MM.1S (cell line): ENCODE results near the gene ATF5.

Experiments used
- DNase-seq: peaks from one replicate; pipeline ENCODE4 v3.0.0-alpha.2; 2015
- H2AFZ ChIP-seq: fragments of 300-600 bp; sonication (generic); 2 replicates; pipeline ENCODE4 v1.6.0; 2016; ENCODE audit warnings: antibody characterized with exemption, low read length
- H3F3A ChIP-seq: fragments of 300-600 bp; sonication (generic); 2 replicates; pipeline ENCODE4 v1.6.1; 2016; ENCODE audit warnings: mild to moderate bottlenecking, antibody characterized with exemption, low read length, moderate library complexity, mixed read lengths; ENCODE audit not compliant: insufficient read depth
- H3K27ac ChIP-seq: fragments of 300-600 bp; sonication (generic); 2 replicates; pipeline ENCODE4 v1.5.1; 2016; ENCODE audit warnings: mild to moderate bottlenecking, low read length
- H3K27me3 ChIP-seq: fragments of 300-600 bp; sonication (generic); replicated peaks from 2 replicates; pipeline ENCODE4 v1.6.0; 2016; ENCODE audit warnings: low read length; ENCODE audit not compliant: insufficient read depth
- H3K36me3 ChIP-seq: fragments of 300-600 bp; sonication (generic); replicated peaks from 2 replicates; pipeline ENCODE4 v1.6.1; 2016; ENCODE audit warnings: mild to moderate bottlenecking, low read length, mixed read lengths; ENCODE audit not compliant: insufficient read depth
- H3K4me1 ChIP-seq: fragments of 300-600 bp; sonication (generic); 2 replicates; pipeline ENCODE4 v1.6.1; 2016; ENCODE audit warnings: low read length, mixed read lengths
- H3K4me2 ChIP-seq: fragments of 300-600 bp; sonication (generic); 2 replicates; pipeline ENCODE4 v1.6.0; 2016; ENCODE audit warnings: low read depth, low read length
- H3K4me3 ChIP-seq: fragments of 300-600 bp; sonication (generic); 2 replicates; pipeline ENCODE4 v1.5.1; 2016; ENCODE audit warnings: low read length, mixed read lengths
- H3K79me2 ChIP-seq: fragments of 300-600 bp; sonication (generic); 2 replicates; pipeline ENCODE4 v1.6.1; 2016; ENCODE audit warnings: mixed run types, low read length, mixed read lengths
- H3K9ac ChIP-seq: fragments of 300-600 bp; sonication (generic); 2 replicates; pipeline ENCODE4 v1.6.1; 2016; ENCODE audit warnings: low read length, mixed read lengths
- H3K9me2 ChIP-seq: fragments of 300-600 bp; sonication (generic); replicated peaks from 2 replicates; pipeline ENCODE4 v1.6.1; 2016; ENCODE audit warnings: mild to moderate bottlenecking, low read length, mixed read lengths; ENCODE audit not compliant: insufficient read depth
- H3K9me3 ChIP-seq: fragments of 300-600 bp; sonication (generic); replicated peaks from 2 replicates; pipeline ENCODE4 v1.6.1; 2016; ENCODE audit warnings: mild to moderate bottlenecking, low read length, mixed read lengths; ENCODE audit not compliant: insufficient read depth
- H4K20me1 ChIP-seq: fragments of 300-600 bp; sonication (generic); 2 replicates; pipeline ENCODE4 v1.6.1; 2016; ENCODE audit warnings: mild to moderate bottlenecking, low read length, moderate library complexity, mixed read lengths; ENCODE audit not compliant: insufficient read depth
- EZH2 ChIP-seq: fragments of 300-600 bp; sonication (generic); optimal IDR thresholded peaks from 2 replicates; pipeline ENCODE3; 2017; ENCODE audit warnings: low read depth, mild to moderate bottlenecking, antibody characterized with exemption, low read length, mixed read lengths
- EZH2phosphoT487 ChIP-seq: fragments of 300-600 bp; sonication (generic); IDR thresholded peaks from 2 replicates; pipeline ENCODE4 v1.6.1; 2018; ENCODE audit warnings: antibody characterized with exemption, low read length
- TF ChIP-seq, protein P1 (sequence below): fragments of 300-600 bp; sonication (generic); IDR thresholded peaks from 2 replicates; pipeline ENCODE4 v1.5.1; 2016; ENCODE audit warnings: antibody characterized with exemption, low read length, mixed read lengths

The ATF5 gene

DNA sequence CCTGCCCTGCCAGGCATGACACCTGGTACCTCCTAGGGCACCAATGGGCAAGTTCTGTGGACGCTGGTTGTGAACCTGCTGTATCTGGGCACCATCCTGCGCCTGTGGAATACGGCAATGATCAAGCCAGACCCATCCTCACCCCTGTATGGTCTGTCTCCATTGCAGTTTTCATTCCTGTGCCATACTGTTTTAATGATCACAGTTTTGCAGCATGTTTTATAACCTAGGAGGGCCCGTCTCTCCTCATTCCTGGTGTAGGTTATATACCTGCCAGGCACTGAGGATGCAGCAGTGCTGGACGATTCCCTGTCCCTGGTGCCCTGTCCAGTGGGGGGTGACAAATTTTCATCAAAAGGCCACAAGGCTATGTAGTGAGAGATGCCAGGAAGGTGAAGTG lies 45.9 kb upstream of the ATF5 start:
- H3K27ac ChIP-seq: no peak overlapping the region
- H3K4me2 ChIP-seq: no peak overlapping the region
- no peak overlapping the region for H3K9ac ChIP-seq
- no peaks in the 10 kb centered on the region; the same call in 1 of the 2 replicates for H3K36me3 ChIP-seq
- H3K79me2 ChIP-seq: peaks cover 15% of the 10 kb centered on the region
- H3K4me1 ChIP-seq: no peaks in the 10 kb centered on the region
- H3K4me3 ChIP-seq: no peak overlapping the region
- no peaks in the 10 kb centered on the region for H3K9me3 ChIP-seq
- peaks cover 4% of the 10 kb centered on the region; the same call in 1 of the 2 replicates for H3F3A ChIP-seq
- no peaks in the 10 kb centered on the region for H3K27me3 ChIP-seq
- no peak for DNase-seq
- no peak overlapping the region for H2AFZ ChIP-seq
- H3K9me2 ChIP-seq: no peaks in the 10 kb centered on the region
- TF ChIP-seq EZH2phosphoT487 (no peak), EZH2 (no peak)
- TF ChIP-seq, protein P1, sequence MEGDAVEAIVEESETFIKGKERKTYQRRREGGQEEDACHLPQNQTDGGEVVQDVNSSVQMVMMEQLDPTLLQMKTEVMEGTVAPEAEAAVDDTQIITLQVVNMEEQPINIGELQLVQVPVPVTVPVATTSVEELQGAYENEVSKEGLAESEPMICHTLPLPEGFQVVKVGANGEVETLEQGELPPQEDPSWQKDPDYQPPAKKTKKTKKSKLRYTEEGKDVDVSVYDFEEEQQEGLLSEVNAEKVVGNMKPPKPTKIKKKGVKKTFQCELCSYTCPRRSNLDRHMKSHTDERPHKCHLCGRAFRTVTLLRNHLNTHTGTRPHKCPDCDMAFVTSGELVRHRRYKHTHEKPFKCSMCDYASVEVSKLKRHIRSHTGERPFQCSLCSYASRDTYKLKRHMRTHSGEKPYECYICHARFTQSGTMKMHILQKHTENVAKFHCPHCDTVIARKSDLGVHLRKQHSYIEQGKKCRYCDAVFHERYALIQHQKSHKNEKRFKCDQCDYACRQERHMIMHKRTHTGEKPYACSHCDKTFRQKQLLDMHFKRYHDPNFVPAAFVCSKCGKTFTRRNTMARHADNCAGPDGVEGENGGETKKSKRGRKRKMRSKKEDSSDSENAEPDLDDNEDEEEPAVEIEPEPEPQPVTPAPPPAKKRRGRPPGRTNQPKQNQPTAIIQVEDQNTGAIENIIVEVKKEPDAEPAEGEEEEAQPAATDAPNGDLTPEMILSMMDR: no peak
- H4K20me1 ChIP-seq: no peaks in the 10 kb centered on the region

DNA sequence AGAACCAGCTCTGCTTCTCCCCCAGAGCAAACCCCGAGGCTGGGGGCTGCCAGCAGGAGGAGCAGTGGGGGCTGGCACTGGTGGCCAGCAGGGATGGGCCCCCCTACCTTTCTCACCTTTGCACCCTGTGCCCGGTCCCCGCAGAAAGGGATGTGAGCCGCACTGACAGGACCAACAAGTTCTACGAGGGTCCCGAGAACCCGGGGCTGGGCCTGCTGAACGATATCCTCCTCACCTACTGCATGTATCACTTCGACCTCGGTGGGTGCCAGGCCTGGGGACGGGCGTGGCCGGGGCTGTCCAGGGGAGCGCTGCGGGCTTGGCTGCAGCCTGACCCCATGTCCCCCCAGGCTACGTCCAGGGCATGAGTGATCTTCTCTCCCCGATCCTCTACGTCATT lies 44.9 kb upstream of the ATF5 start:
- no peak overlapping the region for H3K9ac ChIP-seq
- no peaks in the 10 kb centered on the region for H3K9me2 ChIP-seq
- H3K4me1 ChIP-seq: no peaks in the 10 kb centered on the region
- H3K79me2 ChIP-seq: peaks cover 4% of the 10 kb centered on the region
- H3F3A ChIP-seq: peaks cover 3% of the 10 kb centered on the region; the same call in 1 of the 2 replicates
- no peak for DNase-seq
- H3K36me3 ChIP-seq: no peaks in the 10 kb centered on the region; the same call in 1 of the 2 replicates
- H2AFZ ChIP-seq: no peak overlapping the region
- no peak overlapping the region for H3K27ac ChIP-seq
- H3K27me3 ChIP-seq: no peaks in the 10 kb centered on the region
- no peaks in the 10 kb centered on the region for H4K20me1 ChIP-seq
- TF ChIP-seq, protein P1: no peak
- TF ChIP-seq EZH2phosphoT487 (no peak), EZH2 (no peak)
- H3K4me2 ChIP-seq: no peak overlapping the region
- no peak overlapping the region for H3K4me3 ChIP-seq
- no peaks in the 10 kb centered on the region for H3K9me3 ChIP-seq

DNA sequence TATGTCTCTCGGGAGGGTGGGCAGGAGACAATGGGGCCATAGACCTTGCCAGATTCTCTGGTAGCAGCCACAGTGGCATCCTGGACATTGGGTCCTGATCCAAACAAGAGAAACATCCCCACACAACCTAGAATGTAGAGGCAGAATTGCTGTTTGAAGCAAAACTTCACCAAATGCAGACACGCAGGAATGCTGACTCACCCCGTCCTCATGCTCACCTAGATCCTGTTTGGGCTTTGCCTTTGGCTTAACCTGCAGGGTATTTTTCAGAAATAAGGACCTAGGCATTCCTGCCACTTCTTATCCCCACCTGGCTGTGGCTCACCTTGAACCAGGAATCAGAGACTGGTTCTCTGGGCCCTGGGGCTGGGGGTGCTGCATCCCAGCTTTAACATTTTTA lies 44.2 kb upstream of the ATF5 start:
- Histone ChIP-seq H3F3A (no peaks in the 10 kb centered on the region), H3K4me3 (no peak overlapping the region), H2AFZ (no peak overlapping the region), H3K9me2 (no peaks in the 10 kb centered on the region), H3K9me3 (no peaks in the 10 kb centered on the region), H3K27me3 (no peaks in the 10 kb centered on the region), H3K36me3 (no peaks in the 10 kb centered on the region; the same call in 1 of the 2 replicates), H4K20me1 (no peaks in the 10 kb centered on the region), H3K9ac (no peak overlapping the region), H3K27ac (no peak overlapping the region), H3K79me2 (no peaks in the 10 kb centered on the region), H3K4me2 (no peak overlapping the region), H3K4me1 (no peaks in the 10 kb centered on the region)
- DNase-seq: no peak
- TF ChIP-seq, protein P1: no peak
- TF ChIP-seq EZH2phosphoT487 (no peak), EZH2 (no peak)
